ENCODE measurements around the gene CHPT1.

Gene CHPT1

GRCh38 chr12:101772012-101772775, 74.8 kb downstream of the CHPT1 start:
- peaks cover 0 to 6% (median 0%) of the 10 kb centered on the region in 5 donors for H3K4me1 ChIP-seq (ENCODE audit: control insufficient read depth in 5 of 5, insufficient read depth in 5 of 5, low read length in 5 of 5)
- H3K4me3 ChIP-seq (ENCODE audit: low read depth in 1 of 5, low read length in 5 of 5): no peak overlapping the region
- peaks cover 14 to 44% (median 19%) of the 10 kb centered on the region in 5 donors for H3K36me3 ChIP-seq (ENCODE audit: control insufficient read depth in 5 of 5, insufficient read depth in 5 of 5, low read length in 5 of 5)
- no peaks in the 10 kb centered on the region for H3K9me3 ChIP-seq (ENCODE audit: control insufficient read depth in 5 of 5, low read length in 5 of 5)
- no peaks in the 10 kb centered on the region for H3K27me3 ChIP-seq (ENCODE audit: control insufficient read depth in 5 of 5, insufficient read depth in 4 of 5, low read length in 5 of 5)
- H3K9ac ChIP-seq (ENCODE audit: low read length in 5 of 5): no peak overlapping the region
- no peak overlapping the region for H3K27ac ChIP-seq (ENCODE audit: low read depth, low read length)

- Histone ChIP-seq H3K27ac (ENCODE audit: low read depth, low read length) (no peak overlapping the region), H3K4me1 (ENCODE audit: control insufficient read depth in 5 of 5, insufficient read depth in 5 of 5, low read length in 5 of 5) (peaks cover 0 to 12% (median 3%) of the 10 kb centered on the region in 5 donors), H3K9me3 (ENCODE audit: control insufficient read depth in 5 of 5, low read length in 5 of 5) (no peaks in the 10 kb centered on the region), H3K36me3 (ENCODE audit: control insufficient read depth in 5 of 5, insufficient read depth in 5 of 5, low read length in 5 of 5) (peaks cover 9 to 30% (median 16%) of the 10 kb centered on the region in 5 donors), H3K27me3 (ENCODE audit: control insufficient read depth in 5 of 5, insufficient read depth in 4 of 5, low read length in 5 of 5) (no peaks in the 10 kb centered on the region), H3K9ac (ENCODE audit: low read length in 5 of 5) (no peak overlapping the region), H3K4me3 (ENCODE audit: low read depth in 1 of 5, low read length in 5 of 5) (no peak overlapping the region)
Measured at GRCh38 chr12:101773650-101774162, 76.3 kb downstream of the CHPT1 start.

- H3K9me3 ChIP-seq (ENCODE audit: control insufficient read depth in 5 of 5, low read length in 5 of 5): no peaks in the 10 kb centered on the region
- H3K27ac ChIP-seq (ENCODE audit: low read depth, low read length): no peak overlapping the region
- peaks cover 0 to 12% (median 3%) of the 10 kb centered on the region in 5 donors for H3K4me1 ChIP-seq (ENCODE audit: control insufficient read depth in 5 of 5, insufficient read depth in 5 of 5, low read length in 5 of 5)
- no peak overlapping the region for H3K4me3 ChIP-seq (ENCODE audit: low read depth in 1 of 5, low read length in 5 of 5)
- peaks cover under 1 to 19% (median 8%) of the 10 kb centered on the region in 5 donors for H3K36me3 ChIP-seq (ENCODE audit: control insufficient read depth in 5 of 5, insufficient read depth in 5 of 5, low read length in 5 of 5)
- H3K9ac ChIP-seq (ENCODE audit: low read length in 5 of 5): no peak overlapping the region
- H3K27me3 ChIP-seq (ENCODE audit: control insufficient read depth in 5 of 5, insufficient read depth in 4 of 5, low read length in 5 of 5): no peaks in the 10 kb centered on the region
Measured at GRCh38 chr12:101775816-101776215, 78.4 kb downstream of the CHPT1 start.

- Histone ChIP-seq H3K9ac (ENCODE audit: low read length in 5 of 5) (no peak overlapping the region), H3K4me1 (ENCODE audit: control insufficient read depth in 5 of 5, insufficient read depth in 5 of 5, low read length in 5 of 5) (peaks cover 0 to 10% (median 1%) of the 10 kb centered on the region in 5 donors), H3K36me3 (ENCODE audit: control insufficient read depth in 5 of 5, insufficient read depth in 5 of 5, low read length in 5 of 5) (peaks cover 0 to 16% (median 8%) of the 10 kb centered on the region in 5 donors), H3K9me3 (ENCODE audit: control insufficient read depth in 5 of 5, low read length in 5 of 5) (no peaks in the 10 kb centered on the region), H3K4me3 (ENCODE audit: low read depth in 1 of 5, low read length in 5 of 5) (no peak overlapping the region), H3K27ac (ENCODE audit: low read depth, low read length) (no peak overlapping the region), H3K27me3 (ENCODE audit: control insufficient read depth in 5 of 5, insufficient read depth in 4 of 5, low read length in 5 of 5) (no peaks in the 10 kb centered on the region)
Measured at GRCh38 chr12:101777485-101777884, 80.0 kb downstream of the CHPT1 start.

GRCh38 chr12:101777978-101778377, 80.5 kb downstream of the CHPT1 start:
- H3K36me3 ChIP-seq (ENCODE audit: control insufficient read depth in 5 of 5, insufficient read depth in 5 of 5, low read length in 5 of 5): peaks cover 0 to 16% (median 8%) of the 10 kb centered on the region in 5 donors
- H3K9ac ChIP-seq (ENCODE audit: low read length in 5 of 5): no peak overlapping the region
- peaks cover 0 to 9% (median 0%) of the 10 kb centered on the region in 5 donors for H3K4me1 ChIP-seq (ENCODE audit: control insufficient read depth in 5 of 5, insufficient read depth in 5 of 5, low read length in 5 of 5)
- H3K27me3 ChIP-seq (ENCODE audit: control insufficient read depth in 5 of 5, insufficient read depth in 4 of 5, low read length in 5 of 5): no peaks in the 10 kb centered on the region
- H3K4me3 ChIP-seq (ENCODE audit: low read depth in 1 of 5, low read length in 5 of 5): no peak overlapping the region
- no peaks in the 10 kb centered on the region for H3K9me3 ChIP-seq (ENCODE audit: control insufficient read depth in 5 of 5, low read length in 5 of 5)
- H3K27ac ChIP-seq (ENCODE audit: low read depth, low read length): no peak overlapping the region
